Rectal smooth muscle tissue (tissue), 1 donor: ENCODE data around the gene RNF145.

Source experiments
- H3K27ac ChIP-seq: one replicate; pipeline ENCODE4 v1.7.0; 2013; ENCODE audit warnings: low read depth, low read length, inconsistent platforms
- H3K27me3 ChIP-seq: one replicate; pipeline ENCODE4 v1.7.0; 2013; ENCODE audit warnings: low read length; ENCODE audit not compliant: control insufficient read depth, insufficient read depth
- H3K36me3 ChIP-seq: one replicate; pipeline ENCODE4 v1.7.0; 2013; ENCODE audit warnings: low read length; ENCODE audit not compliant: control insufficient read depth, insufficient read depth
- H3K4me1 ChIP-seq: one replicate; pipeline ENCODE4 v1.7.0; 2013; ENCODE audit warnings: low read length; ENCODE audit not compliant: control insufficient read depth, insufficient read depth
- H3K4me3 ChIP-seq: one replicate; pipeline ENCODE4 v1.7.0; 2013; ENCODE audit warnings: low read length
- H3K9ac ChIP-seq: one replicate; pipeline ENCODE4 v1.7.0; 2013; ENCODE audit warnings: low read length

Gene RNF145

DNA sequence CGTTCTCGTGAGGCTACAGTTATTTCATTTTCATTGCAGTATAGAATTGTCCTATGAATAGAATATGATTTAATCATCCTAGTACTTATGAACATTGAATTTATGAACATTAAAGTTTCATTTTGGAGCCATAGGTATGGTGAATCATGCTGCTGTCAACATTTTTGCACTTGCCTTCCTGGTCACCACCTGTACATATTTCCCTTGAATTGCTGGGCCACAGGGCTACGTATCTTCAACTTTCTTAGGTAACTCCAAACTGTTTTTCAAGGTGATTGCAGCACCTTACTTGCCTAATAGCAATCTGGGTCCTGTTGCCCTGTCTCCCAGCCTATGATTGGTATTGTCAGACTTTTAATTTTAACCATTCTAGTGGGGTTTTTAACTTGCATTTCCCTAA lies 6.5 kb upstream of the RNF145 start:
- no peaks in the 10 kb centered on the region for H3K36me3 ChIP-seq
- H3K27ac ChIP-seq, result no peak overlapping the region
- no peaks in the 10 kb centered on the region for H3K4me1 ChIP-seq
- H3K27me3 ChIP-seq, result no peaks in the 10 kb centered on the region
- H3K4me3 ChIP-seq, result no peak overlapping the region
- H3K9ac ChIP-seq, result no peak overlapping the region

DNA sequence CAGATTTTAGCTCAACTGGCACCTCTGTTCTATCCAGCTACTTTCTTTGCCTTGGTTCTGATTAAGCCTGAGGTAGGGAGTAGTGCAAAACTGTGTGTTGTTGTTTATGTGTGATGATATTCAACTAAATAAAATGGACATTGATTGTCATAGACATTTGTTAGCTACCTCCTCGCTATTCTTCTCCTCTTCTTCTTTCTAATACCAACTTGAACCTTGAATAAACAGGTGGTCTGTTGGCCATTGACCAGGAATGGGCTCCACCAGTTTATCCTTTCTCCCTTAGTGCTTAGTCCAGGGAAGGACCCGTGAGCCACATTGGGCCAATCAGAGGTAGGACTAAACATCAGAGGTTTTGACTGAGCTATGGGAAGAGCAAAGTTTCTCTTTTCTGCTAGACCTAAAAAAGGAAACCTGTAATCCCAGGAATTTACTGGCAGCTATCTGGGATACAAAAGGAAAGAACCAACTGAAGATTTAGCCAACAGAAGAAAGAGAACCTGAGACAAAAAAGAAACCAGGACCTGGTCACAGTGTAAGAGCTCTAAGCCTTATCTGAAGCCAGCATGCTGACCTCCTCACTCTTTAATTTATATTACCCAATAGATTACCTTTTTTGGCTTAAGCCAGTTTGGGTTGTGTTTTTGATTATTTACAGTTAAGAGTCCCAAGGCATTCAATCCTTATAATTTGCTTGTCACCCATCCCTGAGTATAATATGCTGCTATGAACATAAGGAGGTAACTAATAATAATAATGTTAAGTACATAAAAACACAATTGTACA lies 5.3 kb upstream of the RNF145 start:
- Histone ChIP-seq H3K27me3 (no peaks in the 10 kb centered on the region), H3K9ac (no peak overlapping the region), H3K36me3 (no peaks in the 10 kb centered on the region), H3K4me3 (no peak overlapping the region), H3K27ac (no peak overlapping the region), H3K4me1 (peaks cover 3% of the 10 kb centered on the region)

DNA sequence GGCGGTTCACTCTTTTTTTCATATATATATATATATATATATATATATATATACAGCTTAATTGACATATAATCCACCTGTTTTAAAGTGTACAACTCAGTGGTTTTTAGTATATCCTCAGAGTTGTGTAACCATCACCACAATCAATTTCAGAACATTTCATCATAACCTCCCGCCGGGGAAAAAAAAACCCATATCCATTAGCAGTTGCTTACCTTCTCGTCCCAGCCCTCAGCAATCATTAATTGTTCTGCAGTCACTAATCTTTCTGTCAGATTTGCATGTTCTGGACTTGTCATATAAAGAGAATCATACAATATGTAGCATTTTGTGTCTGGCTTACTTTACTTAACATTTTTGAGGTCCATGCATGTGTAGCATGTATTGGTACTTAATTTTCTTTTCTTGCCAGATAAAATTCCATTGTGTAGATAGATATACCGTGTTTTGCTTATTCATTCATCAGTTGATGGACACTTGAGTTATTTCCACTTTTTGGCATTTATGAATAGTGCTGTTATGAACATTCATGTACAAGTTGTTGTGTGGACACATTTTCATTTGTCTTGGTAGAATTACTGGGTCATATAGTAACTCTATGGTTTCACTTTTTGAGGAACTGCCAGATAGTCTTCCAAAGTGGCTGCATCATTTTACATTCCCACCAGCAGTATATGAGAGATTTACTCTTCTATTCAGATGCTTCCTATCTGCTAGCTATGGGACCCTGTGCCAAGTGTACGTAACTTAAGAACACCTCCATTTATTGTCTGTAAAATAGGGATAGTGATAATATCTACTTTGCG lies 3.5 kb upstream of the RNF145 start:
- H3K36me3 ChIP-seq, result no peaks in the 10 kb centered on the region
- H3K9ac ChIP-seq, result no peak overlapping the region
- H3K4me3 ChIP-seq, result no peak overlapping the region
- no peaks in the 10 kb centered on the region for H3K27me3 ChIP-seq
- no peak overlapping the region for H3K27ac ChIP-seq
- H3K4me1 ChIP-seq, result peaks cover 3% of the 10 kb centered on the region

DNA sequence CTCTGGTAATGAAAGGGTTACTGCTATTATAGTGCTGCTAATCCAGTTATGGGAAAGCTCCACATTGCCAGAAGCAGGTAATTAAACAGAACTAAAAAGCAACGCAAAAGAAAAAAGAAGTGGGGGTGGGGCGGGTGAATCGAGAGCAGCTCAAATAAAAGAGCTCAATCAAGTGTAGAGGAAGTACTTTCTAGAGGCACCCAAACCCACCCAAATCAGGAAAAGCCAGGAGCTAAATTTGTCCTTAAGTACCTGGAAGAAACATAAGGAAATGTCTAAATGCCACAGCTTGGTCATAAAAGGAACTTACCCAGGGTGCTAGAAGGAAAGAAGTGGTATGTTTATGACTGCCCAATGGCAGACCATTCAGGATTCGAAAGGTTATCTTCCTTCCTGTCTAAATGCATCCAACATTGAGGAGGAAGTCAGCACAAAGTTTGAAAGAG lies 2.4 kb upstream of the RNF145 start:
- H3K27ac ChIP-seq, result no peak overlapping the region
- no peaks in the 10 kb centered on the region for H3K36me3 ChIP-seq

DNA sequence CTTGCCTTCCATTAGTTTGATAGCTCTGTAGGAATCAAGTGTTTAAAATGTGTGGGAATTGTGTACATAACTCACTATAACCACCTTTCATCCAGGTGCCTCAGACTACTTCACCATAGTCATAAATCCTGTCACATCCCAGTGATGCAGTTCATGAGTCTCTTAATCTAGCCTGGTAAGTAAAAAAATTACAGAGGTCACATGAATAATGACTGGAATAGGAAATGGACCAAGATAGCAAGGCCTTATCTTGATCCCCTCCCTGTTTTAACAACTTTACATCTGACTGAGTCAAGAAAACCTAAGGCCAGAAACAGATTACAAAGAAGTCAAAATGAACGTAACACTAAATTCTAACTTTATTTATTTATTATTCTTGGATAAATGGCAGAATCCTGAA lies 1.5 kb upstream of the RNF145 start:
- H3K4me3 ChIP-seq, result no peak overlapping the region
- H3K27ac ChIP-seq, result no peak overlapping the region
- H3K9ac ChIP-seq, result no peak overlapping the region

More for the DNA sequence above, 2.4 kb upstream of the RNF145 start:
- peaks cover 3% of the 10 kb centered on the region for H3K4me1 ChIP-seq
- H3K27me3 ChIP-seq, result no peaks in the 10 kb centered on the region
- H3K9ac ChIP-seq, result no peak overlapping the region
- H3K4me3 ChIP-seq, result no peak overlapping the region

DNA sequence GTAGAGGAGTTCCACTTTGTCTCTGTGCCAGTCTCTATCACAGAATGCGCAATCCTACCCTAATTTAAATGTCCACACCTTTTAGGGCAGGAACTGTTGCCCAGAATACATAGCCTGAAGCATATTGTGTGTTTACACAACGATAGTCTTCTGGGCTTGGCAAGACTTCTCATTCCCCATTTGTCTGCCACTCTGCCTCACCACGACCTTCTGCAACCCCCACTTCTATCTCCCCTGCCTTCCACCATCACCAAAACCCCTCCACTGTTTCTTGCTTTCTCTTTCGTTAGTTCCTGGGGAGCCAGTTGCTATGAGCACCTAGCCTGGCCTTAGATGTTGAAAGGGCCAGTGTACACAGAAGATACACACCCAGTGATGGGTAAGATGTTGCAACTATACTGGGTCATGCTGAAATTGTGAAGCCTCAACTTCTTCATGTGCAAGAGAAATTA lies 883 bp upstream of the RNF145 start:
- Histone ChIP-seq H3K9ac (no peak overlapping the region), H3K4me3 (no peak overlapping the region), H3K27me3 (no peaks in the 10 kb centered on the region)

More for the DNA sequence above, 1.5 kb upstream of the RNF145 start:
- H3K36me3 ChIP-seq, result no peaks in the 10 kb centered on the region
- H3K27me3 ChIP-seq, result no peaks in the 10 kb centered on the region
- peaks cover 10% of the 10 kb centered on the region for H3K4me1 ChIP-seq

DNA sequence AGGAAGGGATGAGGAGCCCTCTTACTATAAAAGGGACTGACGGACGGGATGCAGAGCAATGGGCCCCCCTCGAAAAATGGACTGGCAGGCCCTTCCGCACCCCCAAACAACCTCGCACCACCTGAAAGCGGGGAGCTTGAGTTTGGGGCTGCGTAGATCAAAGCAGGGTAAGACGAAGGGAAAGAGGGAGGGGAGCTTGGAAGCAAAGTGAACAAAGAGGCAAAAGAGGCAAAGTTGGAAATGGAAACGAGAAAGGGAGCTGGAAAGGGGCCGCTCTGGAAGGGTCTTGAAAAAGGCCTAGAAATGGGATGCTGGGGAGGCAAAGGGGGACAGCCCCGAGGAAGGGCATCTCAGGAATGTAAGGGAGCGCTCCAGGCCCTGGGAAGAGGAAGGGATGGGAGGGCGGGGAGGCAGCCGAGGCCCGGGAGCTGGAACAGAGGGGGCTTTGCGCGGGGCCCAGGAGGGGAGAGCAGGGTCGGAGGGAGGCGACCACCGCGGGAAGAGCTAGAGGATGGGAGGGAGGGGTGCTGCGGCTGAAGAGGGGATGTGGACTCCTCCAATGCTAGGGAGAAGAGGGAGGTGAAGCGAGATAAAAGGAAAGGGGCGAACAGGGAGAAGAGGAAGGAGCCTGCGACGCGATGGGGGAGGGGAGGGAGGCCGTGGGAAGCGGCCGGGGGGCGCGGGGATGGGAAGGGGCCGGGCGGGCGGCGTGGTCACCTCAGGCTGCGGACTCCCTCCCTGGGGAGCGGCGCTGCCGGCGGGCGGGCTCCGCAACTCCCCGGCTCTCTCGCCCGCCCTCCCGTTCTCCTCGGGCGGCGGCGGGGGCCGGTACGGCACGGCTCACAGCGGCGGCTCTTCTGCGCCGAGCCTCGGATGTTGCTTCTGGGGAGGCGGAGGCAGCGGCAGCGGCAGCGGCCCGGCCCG lies 577 bp downstream of the RNF145 start:
- H3K27me3 ChIP-seq, result no peaks in the 10 kb centered on the region
- H3K27ac ChIP-seq, result peak overlapping the region; percentile 91
- peak overlapping the region; percentile 77 for H3K9ac ChIP-seq
- peak overlapping the region; percentile 91 for H3K4me3 ChIP-seq
- H3K4me1 ChIP-seq, result peaks cover 16% of the 10 kb centered on the region
- H3K36me3 ChIP-seq, result no peaks in the 10 kb centered on the region

More for the DNA sequence above, 883 bp upstream of the RNF145 start:
- Histone ChIP-seq H3K4me1 (peaks cover 16% of the 10 kb centered on the region), H3K27ac (no peak overlapping the region), H3K36me3 (no peaks in the 10 kb centered on the region)

DNA sequence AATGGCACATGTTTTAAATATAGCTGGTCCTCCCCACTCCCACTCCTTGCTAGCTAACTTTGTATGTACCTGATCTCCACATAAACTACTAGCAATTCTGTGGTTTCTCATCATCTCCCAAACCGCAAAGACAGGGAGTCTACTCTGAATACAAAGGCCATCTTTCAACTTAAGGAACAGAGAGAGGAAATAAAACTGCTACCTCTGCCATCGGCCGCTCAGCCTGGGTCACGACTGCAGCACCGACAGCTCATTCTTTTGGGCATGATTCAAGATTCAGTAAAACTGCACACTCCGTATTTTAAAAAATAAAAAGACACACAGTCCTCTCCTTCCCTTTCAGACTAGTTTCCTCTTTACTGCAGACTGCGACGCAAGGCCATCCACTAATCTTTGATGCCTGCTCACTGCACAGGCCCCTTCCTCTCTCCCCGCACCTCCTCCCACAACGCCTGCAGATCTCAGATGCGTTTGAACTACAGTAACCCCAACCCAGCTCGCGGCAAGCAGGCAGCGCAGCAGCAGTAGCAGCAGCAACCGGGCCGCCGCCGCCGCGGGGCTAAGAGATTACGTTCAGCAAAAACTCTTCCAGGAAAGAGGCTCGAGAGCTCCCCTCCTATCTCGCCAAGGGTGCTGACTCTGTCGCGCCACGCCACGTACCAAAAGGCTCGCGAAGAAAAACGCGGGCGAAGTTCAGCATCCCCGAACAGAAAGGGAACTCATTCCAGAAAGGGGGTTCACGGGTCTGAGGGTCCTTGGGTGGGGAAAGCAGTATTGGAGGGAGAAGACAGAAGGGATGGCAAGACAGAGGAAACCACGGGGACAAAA lies 1.5 kb downstream of the RNF145 start:
- Histone ChIP-seq H3K4me3 (peak overlapping the region; percentile 91), H3K9ac (peak overlapping the region; percentile 77), H3K4me1 (peaks cover 16% of the 10 kb centered on the region), H3K27ac (peak overlapping the region; percentile 91), H3K27me3 (no peaks in the 10 kb centered on the region), H3K36me3 (no peaks in the 10 kb centered on the region)

DNA sequence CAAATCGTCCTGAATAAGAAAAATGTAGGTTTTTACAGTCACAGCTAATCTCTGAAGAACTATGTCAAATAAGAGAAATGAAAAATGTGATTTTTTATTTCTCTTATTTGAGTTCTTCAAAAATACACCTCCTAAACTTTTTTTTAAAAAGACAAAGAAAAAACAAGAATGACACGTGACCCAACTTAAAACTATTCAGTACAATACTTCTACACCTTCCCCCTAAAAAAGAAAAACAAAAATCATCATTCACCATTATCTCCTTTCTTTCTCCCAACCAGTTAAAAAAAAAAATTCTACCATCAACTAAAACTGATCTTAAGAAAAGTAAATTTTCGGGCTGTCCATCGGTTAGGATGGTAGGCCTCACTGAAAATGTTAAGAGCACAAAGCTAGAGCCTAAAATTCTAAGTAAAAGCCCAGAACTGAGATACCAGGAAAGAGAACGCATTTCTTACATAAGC lies 2.1 kb downstream of the RNF145 start:
- peak overlapping the region; percentile 91 for H3K27ac ChIP-seq
- peak overlapping the region; percentile 91 for H3K4me3 ChIP-seq
- H3K36me3 ChIP-seq, result no peaks in the 10 kb centered on the region
- H3K27me3 ChIP-seq, result no peaks in the 10 kb centered on the region
- peaks cover 16% of the 10 kb centered on the region for H3K4me1 ChIP-seq
- peak overlapping the region; percentile 77 for H3K9ac ChIP-seq

DNA sequence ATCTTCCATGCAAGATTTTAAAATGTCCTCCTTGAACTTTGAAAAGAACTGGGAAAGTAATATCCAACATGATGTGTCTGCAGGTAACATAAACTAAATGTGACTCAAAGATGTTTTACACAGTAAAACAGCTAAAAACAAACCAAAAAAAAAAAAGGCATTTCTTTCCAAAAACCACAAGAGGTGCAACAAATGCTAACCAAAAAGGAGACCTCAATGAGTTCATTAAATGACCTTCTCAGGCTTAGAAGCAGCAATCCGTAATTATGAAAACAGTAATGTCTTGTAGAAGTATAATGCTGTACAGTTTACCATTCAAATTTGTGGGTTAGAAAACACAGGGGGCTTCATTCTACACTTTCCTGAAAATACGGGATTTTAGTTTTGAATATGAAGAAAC lies 2.5 kb downstream of the RNF145 start:
- Histone ChIP-seq H3K9ac (no peak overlapping the region), H3K4me1 (peaks cover 16% of the 10 kb centered on the region), H3K27me3 (no peaks in the 10 kb centered on the region), H3K27ac (peak overlapping the region; percentile 91), H3K4me3 (peak overlapping the region; percentile 91), H3K36me3 (no peaks in the 10 kb centered on the region)

DNA sequence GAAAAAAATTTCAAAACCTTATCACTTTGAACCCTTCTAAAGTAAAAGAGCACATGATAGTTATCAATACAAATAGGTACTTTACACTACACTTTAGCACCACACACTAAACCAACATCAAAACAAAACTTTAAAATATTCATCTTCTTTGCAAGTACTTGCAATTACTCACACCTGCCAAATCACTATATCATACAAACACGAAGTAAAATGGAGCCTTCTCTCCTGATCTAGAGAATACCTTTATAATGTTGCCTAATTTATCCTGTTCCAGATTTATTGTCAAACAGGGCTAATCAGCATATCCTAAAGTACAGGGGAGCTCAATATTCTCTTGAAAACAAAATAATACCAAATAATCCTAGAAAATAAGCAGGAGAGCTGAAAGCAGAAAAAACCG lies 3.0 kb downstream of the RNF145 start:
- H3K4me1 ChIP-seq, result peaks cover 16% of the 10 kb centered on the region
- no peaks in the 10 kb centered on the region for H3K27me3 ChIP-seq
- peak overlapping the region; percentile 0 for H3K4me3 ChIP-seq
- no peak overlapping the region for H3K9ac ChIP-seq
- no peaks in the 10 kb centered on the region for H3K36me3 ChIP-seq
- H3K27ac ChIP-seq, result peak overlapping the region; percentile 91
